OCI-LY3 (cell line): ENCODE data around the gene NUMA1.

Experiments
- CTCF ChIP-seq: fragments of 200-600, 300-600 bp; sonication (generic); IDR thresholded peaks from 2 replicates; pipeline ENCODE4 v1.5.1; 2014; ENCODE audit warnings: antibody characterized with exemption, low read length, low read depth
- EZH2phosphoT487 ChIP-seq: fragments of 200-600 bp; shearing (Covaris generic); IDR thresholded peaks from 2 replicates; pipeline ENCODE4 v1.6.1; 2018; ENCODE audit warnings: antibody characterized with exemption, mixed run types, low read depth

DNA sequence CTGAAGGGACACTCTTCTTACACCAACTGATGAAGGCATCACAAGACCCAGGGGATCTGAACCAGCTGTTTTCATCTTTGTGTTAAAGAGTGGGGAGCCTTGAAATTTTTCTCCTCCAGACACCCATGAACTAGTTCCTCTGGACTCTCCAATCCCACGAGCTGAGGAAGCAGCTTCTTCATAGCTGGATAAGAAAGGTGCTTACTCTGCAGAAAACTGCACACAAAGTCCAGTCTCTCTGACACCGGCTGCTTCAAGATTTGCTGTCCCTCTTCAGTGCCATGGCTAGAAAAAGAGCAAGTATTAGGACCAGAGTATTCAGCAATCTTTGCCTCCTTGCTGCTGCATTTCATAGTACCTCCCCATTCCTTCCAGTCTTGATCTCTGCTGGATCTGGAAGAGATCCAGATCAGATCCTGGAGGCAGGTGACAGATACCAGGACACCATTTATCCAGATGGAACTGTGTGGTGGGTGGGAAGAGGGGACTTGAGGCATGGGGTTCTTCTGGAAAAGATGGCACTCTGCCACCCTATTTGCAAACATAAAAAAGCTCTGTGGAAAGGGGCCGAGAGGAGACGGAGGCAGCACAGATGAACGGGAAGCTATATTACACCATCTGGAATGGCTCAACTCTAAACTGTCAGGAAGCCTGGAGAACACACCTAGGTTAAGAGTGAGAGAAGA lies 56.1 kb downstream of the NUMA1 start:
- TF ChIP-seq CTCF, result no peak
- TF ChIP-seq EZH2phosphoT487, result no peak
